GM21526 (cell line): ENCODE measurements around the gene C19orf38.
"Not testable (repeated sequence)": the region's sequence is repeated elsewhere in the genome, so short reads cannot be mapped to it uniquely, and the experiment has no call there.

ENCODE experiments used
- ATAC-seq: cut with Tn5 transposase; IDR thresholded peaks from one replicate; pipeline ENCODE4 v1.9.1; 2021; ENCODE audit warnings: moderate library complexity; ENCODE audit not compliant: unreplicated experiment, low FRiP score

The C19orf38 gene

DNA sequence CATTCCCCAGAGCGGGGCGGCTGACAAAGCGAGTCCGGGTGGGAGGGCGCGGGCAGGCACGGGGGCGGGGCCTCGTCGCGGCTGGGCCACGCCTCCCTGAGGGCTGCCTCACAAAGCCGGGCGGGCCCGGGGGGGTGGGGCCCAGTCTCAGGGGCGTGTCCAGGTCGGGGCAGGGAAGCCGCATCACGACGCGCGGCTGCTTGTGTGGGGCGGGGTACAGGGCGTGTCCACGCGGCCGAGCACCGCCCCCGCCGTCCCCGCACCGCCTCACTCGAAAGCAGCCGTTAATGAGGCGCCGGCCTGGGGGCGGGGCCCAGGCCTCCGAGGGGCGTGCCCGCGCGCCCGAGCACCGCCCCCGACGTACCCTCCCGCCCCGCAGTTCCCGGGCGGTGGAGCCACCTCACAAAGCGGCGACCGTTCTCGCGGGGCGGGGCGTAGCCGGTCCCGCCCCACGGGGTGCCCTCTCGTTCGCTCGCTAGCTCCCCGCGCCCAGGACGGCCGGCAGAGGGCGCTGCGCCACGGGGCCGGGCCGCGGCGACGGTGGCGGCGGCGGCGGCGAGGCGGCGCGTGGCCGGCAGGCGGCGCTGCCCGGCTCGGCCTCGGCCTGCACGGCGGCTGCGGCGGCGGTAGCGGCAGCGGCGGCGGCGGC is 22.9 kb downstream of the C19orf38 start, which contains the start of gene CARM1:
TSS of gene CARM1 (plus strand) at position 599 of the 649 bp plus-strand sequence. CDS start 150 bp downstream, outside the sequence.
- ATAC-seq = peak; percentile 59

DNA sequence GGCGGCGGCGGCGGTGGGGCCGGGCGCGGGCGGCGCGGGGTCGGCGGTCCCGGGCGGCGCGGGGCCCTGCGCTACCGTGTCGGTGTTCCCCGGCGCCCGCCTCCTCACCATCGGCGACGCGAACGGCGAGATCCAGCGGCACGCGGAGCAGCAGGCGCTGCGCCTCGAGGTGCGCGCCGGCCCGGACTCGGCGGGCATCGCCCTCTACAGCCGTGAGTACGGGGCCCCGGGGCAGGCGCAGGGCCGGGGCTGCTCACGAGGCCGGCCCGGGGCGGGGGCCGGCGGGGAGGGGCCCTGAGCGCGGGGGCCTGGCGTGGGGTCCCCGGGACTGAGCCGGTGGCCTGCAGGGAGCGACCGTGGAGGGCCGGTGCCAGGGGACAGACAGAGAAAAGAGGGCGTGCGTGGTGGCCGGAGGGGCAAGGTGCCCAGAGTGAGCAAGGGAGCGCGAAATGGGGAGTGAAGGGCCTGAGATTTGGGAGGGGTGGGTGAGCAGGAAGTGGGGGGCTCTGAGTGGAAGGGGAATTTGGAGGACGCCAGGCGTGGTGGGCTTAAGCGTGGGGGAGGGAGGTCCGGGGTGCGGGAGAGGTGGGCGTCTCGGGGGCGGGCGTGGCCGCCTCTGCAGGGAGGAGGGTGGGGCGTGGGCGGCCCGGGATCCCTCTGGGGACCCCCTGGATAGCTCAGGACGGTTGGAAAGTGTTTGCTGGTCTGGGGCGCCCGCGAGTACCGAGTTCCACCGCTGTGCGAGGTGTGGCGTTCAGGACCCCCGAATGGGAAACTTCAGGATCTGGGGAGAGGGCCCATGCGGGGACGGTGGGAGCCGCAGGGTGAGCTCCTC is 23.7 kb downstream of the C19orf38 start:
- ATAC-seq = no peak

DNA sequence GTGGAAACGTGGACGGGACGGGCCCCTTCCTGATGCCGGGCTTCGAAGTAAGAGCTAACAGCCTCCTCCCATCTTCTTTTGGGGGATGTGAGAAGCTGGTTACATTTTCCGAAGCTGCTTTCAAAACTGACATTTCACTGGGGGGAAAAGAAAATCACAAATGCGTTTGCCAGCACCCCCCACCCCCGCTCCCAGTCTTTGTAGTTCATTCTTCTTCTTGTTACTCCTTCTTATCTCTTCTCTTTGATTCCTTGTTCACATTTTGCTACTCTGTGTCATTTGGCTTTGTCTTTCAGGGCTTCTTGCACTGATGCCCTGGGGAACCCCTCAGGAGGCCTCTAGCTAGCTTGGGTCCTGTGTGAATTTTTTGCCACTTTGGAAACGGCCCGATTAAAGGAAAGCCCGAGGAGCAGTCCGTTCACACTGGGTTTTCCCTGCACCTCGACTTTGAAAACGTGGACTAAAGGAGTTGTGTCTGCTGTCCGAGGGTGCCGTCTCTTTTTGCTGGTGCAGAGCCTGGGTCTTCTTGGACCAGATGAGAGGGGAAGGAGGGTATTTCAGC is 24.4 kb downstream of the C19orf38 start:
- ATAC-seq = no peak

DNA sequence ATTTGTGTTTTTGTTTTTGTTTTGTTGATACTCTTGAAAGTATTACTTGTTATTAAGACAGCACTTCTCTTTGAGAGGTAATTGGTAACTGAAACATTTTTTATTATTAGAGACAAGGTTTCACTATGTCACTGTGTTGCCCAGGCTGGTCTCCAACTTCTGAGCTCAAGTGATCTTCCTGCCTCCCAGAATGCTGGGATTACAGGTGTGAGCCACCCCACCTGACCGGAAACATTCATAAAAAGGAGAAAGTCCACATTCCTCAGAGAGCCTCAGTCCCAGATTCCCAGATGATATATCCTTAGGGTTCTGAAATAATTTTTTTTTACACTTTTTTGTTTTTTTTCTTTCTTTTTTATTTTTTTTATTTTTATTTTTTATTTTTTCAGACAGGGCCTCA is 25.8 kb downstream of the C19orf38 start:
- ATAC-seq = no peak

DNA sequence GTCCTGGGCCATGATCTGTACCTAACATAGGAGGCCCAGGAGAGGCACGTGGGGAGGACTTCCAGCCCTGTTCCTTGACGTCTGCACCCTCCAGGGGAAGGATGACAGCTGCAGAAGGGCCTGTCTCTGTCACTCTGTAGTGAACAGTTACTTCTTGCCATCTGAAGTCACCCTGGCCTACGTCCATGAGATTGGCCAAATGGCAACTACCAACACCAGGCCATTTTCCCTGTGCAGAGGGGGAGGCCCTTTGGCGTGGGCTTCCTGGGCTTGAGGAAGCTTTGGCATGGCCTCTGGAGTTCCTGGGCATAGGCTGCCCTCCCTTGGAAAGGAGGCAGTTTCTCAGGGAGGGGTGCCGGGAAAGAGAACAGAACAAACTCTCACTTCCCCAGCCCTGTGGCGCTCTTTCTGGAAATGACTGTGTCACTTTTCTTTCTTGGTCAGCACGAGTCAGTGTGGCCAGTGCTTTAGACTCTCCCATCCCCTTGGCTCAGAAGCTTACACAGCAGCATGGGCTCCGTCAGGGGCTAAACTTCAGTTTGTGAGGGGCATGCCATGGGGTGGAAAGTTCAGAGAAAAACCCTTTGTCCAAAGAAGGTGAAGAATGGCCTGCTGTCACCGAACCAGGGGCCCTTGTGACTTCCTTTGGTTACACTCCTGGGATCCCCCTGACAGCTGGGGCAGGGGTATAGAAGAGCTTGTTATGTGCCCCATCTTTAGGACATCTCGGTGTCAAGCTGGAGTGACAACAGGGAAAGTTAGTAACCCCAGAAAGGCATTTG is 28.4 kb downstream of the C19orf38 start:
- no peak for ATAC-seq

DNA sequence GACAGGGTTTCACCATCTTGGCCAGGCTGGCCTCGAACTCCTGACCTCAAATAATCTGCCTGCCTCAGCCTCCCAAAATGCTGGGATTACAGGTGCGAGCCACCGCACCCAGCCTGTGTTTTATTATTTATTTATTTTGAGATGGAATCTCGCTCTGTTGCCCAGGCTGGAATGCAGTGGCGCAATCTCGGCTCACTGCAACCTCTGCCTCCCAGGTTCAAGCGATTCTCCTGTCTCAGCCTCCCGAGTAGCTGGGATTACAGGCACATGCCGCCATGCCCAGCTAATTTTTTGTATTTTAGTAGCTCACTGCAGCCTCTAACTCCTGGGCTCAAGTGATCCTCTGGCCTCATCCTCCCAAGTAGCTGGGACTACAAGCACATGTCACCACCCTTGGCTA is 29.4 kb downstream of the C19orf38 start:
- ATAC-seq = not testable (repeated sequence)

DNA sequence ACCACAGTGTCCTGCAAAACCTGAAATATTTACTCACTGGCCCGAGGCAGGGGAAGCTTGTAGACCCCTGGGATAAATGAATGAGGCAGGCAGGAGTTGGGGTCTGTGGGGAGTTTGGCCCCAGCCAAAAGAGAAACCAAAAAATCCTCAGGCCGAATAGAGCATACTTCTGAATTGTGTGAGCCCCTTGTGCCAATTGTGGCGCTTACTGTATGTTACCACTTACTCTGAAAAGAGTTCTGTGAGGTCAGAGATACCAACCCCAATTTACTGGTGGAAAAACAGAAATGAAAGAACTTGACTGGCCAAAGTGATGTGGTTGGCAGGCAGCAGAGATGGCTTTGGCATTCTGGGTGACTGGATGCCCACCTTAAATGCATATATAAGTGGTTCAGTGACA is 30.0 kb downstream of the C19orf38 start:
- no peak for ATAC-seq

DNA sequence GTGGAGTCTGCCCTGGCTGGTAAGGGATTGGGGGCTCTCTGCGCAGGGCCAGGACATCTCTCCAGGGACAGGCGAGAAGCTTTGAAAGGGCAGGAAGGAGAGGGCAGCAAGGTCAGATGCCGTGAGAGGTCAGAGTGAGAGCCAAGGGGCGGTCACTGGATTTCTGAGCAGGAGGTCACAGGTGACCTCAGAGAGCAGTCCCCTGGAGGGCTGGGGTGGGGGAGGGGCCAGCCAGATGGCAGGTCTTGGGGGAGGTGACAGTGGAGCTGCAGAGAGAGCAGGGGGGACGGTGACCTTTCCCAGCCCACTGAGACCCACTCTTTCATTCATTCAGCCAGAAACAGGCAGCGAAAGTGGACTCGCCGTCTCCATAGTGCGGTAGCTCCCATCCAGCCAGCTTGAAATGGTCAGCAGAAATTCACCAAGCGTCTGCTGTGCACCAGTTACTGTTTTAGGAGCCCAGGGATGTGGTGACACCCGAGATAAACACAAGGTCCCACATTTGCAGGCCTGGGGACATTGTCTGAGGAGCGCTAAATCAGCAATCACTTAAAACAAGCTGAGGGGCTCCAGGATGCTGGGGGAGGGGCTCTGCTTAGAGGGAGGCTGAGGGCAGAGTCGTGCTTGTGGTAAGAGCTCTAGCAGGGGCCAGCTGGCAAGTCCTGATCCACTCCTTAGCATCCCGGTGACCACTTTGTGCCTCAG is 33.3 kb downstream of the C19orf38 start:
- no peak for ATAC-seq

DNA sequence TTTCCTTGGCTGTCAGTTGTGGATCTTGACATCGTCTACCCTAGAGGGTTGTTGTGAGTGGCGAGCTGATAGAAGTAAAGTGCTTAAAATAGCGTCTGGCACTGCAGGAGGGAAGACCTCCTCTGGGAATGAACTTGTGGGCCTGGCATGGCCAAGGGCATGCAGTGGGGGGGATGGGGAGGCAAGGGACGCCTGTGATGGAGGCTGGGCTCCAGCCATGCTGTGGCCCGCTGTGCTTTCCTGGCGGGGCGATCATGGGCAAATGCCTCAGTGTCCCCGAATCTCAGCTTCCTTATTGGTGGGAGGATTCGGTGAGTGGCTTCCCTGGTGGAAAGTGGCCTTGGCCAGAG is 33.9 kb downstream of the C19orf38 start:
- ATAC-seq = no peak

DNA sequence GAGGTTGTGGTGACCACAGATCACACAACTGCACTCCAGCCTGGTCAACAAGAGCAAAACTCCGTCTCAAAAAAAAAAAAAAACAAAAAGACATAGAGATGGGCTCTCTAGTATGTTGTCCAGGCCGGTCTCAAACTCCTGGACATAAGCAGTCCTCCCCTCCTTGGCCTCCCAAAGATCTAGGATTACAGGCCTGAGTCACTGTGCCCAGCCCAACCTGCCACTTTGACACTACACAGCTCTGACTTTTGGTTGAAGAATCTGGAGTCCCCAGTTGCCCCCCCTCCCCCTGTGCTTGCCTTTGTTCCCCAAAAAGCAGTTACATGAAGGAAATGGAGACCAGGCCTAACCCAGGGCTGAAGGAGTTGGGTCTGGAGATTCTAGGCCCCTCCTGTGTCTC is 36.1 kb downstream of the C19orf38 start:
- ATAC-seq = no peak

DNA sequence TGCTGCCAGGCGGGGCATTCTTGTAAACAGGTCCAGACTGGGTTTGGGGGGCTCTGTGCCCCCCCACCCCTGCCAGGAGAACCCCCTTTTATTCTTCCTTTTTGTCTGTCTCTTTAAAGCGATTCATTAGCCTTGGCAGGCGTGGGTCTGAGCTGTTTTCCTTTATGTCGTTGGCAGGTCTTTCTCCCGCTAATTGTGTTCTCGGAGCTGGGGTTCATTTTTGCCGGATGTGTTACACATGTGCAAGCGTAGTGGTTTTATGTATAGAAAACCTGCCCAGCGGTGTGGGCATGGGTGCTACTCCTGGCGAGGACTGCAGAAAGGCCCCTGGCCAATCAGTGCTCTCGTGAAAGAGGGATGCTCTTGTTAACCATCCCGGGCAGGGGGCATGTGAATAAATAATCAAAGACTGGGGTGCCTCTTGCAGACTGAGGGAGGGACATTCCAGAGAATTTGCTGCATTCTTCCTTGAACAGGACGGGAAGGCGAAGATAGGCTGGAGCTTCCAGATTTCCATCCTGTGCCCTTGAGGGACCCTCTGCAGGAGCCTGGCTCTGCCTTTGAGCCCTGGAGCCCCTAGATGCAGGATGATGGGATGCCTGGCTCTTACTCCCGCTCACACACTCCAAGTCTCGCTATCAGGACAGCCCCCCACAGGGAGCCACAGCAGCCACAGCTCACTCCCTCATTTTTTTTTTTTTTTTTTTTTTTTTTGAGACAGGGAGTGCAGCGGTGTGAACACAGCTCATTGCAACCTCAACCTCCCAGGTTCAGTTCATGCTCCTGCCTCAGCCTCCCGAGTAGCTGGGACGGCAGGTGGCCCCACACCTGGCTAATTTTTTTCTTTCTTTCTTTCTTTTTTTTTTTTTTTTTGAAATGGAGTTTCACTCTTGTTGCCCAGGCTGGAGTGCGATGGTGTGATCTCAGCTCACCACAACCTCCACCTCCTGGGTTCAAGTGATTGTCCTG is 37.3 kb downstream of the C19orf38 start:
- ATAC-seq = no peak

DNA sequence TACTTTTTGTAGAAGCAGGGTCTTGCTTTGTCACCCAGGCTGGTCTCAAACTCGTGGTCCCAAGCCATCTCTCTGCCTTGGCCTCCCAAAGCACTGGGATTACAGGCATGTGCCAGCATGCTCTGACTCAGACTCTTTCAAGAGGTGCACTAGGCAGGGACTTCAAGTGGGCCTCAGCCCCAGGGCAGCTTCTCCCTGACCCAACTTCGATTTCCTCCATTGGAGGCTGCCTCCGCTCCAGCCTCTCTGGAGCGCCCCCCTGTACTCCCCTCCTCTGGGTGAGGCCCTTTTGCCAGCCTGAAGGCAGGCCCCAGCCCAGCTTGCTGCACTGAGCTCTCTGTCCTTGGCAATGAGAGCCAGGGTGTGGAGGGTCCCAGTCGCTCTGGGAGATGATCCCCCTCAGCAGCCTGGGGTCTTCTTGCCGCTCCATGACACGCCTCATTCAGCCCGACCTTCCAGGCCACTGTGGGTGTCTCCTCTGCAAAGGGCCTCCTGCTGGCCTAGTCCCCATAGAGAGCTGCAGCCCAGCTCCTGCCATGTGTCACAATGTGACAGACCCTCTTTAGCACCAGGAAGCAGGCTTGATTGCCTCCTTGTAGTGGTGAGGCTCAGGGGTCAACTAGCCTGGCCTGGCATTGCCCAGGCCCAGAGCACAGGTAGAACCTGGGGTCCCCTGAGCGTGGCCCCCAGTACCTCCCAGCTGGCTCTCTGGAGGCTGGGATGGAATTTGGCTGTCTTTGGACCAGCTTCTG is 39.6 kb downstream of the C19orf38 start:
- ATAC-seq = no peak

DNA sequence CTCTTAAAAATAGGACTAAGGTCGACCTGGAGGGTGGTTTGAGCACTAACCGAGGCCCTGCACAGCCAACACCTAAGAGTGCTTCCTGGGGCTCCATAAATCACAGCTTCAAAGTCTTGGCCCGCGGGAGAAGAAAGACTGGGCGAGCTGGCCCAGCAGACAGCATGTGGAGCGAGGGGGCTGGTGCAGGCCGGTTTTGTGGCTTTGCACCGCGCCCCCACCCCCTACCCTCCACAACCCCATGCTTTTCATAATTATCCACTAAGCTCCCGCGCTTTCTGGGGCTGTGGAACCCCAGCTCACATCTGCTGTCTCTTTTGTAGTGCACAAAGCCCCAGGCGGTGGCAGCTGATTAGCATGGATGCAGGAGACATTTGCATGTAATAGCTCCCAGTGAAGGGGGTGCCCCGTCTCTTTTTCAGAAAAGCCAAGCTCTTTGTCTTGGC is 40.2 kb downstream of the C19orf38 start:
- ATAC-seq = no peak

DNA sequence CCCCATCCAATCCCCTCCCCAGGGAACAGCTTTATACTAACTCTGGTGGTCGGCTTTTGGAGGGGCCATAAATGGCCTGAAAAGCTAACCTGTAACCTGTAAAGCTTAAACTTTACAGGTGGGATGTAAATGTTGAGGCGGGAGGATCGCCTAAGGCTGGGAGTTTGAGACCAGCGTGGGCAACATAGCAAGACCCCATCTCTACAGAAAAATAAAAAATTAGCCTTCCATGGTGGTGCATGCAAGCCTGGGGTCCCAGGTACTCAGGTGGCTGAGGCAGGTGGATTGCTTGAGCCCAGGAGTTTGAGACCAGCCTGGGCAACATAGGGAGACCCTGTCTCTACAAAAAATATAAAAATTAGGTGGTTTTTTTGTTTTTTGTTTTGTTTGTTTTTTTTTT is 41.7 kb downstream of the C19orf38 start:
- no peak for ATAC-seq

DNA sequence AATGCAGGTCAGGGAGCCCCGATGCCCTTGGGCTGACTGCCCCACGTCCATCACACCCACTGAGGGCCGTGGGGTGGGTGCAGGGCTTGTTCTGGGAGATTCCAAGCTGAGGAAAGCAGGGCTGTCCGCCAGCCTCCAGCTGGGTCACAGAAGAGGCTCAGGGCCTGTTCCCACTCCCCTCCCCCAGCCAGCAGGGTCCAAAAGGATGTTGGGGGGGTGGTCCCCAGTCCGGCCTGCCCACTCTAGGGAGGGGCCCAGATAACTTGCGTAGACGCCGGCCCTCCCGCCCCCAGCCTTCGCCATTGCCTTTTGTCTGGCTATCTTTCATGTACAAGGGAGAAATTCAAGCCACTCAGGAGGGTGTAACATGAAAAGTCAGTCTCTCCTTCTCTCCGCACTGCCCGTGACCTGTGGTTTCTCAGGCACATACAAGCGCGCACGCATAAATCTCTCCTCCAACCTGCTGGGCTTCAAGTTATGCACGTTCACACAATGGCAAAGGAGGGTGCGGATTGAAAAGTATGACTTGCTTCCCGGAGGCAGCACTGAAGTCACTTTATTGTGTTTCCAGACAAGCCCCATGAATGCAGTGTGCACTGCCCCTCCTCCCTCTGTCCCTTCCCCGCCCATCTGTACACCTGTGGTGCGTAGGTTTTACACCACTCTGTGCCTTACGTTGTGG is 43.3 kb downstream of the C19orf38 start:
- ATAC-seq = no peak

DNA sequence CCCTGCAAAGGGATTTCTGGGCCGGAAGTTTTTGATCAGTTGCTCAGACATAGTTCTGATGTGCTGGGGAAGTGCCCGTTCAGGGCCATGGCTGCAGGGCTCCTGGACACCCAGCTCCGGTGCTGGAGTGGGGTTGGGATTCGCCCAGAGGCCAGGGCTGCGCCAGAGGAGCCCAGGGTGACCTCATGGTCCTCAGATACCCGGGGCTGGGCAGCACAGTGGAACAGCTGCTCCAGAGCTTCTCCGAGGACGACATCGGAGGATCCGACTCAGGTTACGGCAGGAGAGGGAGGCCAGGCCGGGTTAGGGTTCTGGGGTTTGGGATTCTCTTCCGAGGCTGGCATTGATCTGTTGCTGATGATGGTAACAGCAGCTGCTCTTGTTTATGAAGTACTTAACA is 44.0 kb downstream of the C19orf38 start:
- ATAC-seq = no peak

DNA sequence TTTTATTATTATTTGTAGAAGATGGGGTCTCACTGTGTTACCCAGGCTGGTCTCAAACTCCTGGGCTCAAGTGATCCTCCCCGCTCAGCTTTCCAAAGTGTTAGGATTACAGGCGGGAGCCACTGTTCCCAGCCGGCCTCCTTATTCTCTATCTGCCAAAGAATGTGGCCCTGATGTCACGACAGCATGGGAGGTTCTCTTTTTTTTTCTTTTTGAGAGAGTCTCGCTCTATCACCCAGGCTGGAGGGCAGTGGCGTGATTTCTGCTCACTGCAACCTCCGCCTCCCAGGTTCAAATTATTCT is 46.6 kb downstream of the C19orf38 start:
- ATAC-seq = no peak

DNA sequence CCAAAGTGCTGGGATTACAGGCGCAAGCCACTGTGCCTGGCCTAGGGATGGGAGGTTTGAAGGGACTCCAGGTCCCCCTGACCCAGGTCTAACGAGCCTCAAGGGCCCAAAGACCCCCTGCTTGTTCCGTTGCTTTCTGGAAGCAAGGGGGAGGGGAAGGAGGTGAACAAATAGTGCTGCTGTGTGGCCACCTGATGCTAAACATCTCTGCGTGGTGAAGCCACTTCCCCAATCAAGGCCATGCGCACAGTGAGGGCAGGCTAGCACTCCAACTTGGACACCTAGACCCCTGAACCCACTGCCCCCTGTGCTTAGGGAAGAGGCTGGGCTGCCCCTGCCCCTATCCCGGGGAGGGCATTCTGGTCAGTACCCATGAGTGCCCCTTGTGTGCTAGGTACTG is 47.1 kb downstream of the C19orf38 start:
- ATAC-seq = no peak
